GM06990 (cell line): ENCODE measurements around the gene SSBP3.

Experiments
- DNase-seq: peaks from one replicate; pipeline ENCODE4 v3.0.0-alpha.2; 2011; ENCODE audit not compliant: insufficient read length; ENCODE audit errors: extremely low read depth
- H3K27me3 ChIP-seq: replicated peaks from 2 replicates; pipeline ENCODE4 v1.6.0; 2011; ENCODE audit warnings: low read length; ENCODE audit not compliant: control insufficient read depth, insufficient read depth
- H3K36me3 ChIP-seq: 2 replicates; pipeline ENCODE4 v1.5.1; 2011; ENCODE audit warnings: low read length; ENCODE audit not compliant: control insufficient read depth, insufficient read depth
- H3K4me3 ChIP-seq: replicated peaks from 2 replicates; pipeline ENCODE4 v1.5.1; 2011; ENCODE audit warnings: low read depth, mild to moderate bottlenecking, control low read depth, low read length
- CTCF ChIP-seq: IDR thresholded peaks from 2 replicates; pipeline ENCODE4 v1.5.1; 2011; ENCODE audit warnings: low read length, control low read depth, mild to moderate bottlenecking, inconsistent platforms; ENCODE audit not compliant: insufficient read depth, poor library complexity, severe bottlenecking

The SSBP3 gene

GRCh38 chr1:54415991-54416390 lies 9.8 kb upstream of the SSBP3 start:
- no peak for TF ChIP-seq CTCF
- H3K4me3 ChIP-seq, result no peak overlapping the region
- no peaks in the 10 kb centered on the region; the same call in 1 of the 2 replicates for H3K27me3 ChIP-seq
- H3K36me3 ChIP-seq, result no peaks in the 10 kb centered on the region
- DNase-seq, result no peak

GRCh38 chr1:54415533-54415932 lies 9.3 kb upstream of the SSBP3 start:
- no peaks in the 10 kb centered on the region; the same call in 1 of the 2 replicates for H3K27me3 ChIP-seq
- no peak overlapping the region for H3K4me3 ChIP-seq
- no peaks in the 10 kb centered on the region for H3K36me3 ChIP-seq
- no peak for TF ChIP-seq CTCF
- DNase-seq, result no peak

GRCh38 chr1:54413732-54414131 lies 7.5 kb upstream of the SSBP3 start:
- H3K36me3 ChIP-seq, result no peaks in the 10 kb centered on the region
- H3K4me3 ChIP-seq, result no peak overlapping the region
- no peak for TF ChIP-seq CTCF
- no peak for DNase-seq
- H3K27me3 ChIP-seq, result no peaks in the 10 kb centered on the region; the same call in 1 of the 2 replicates

GRCh38 chr1:54413295-54413694 lies 7.1 kb upstream of the SSBP3 start:
- no peaks in the 10 kb centered on the region for H3K36me3 ChIP-seq
- H3K27me3 ChIP-seq, result no peaks in the 10 kb centered on the region; the same call in 1 of the 2 replicates
- H3K4me3 ChIP-seq, result no peak overlapping the region
- no peak for TF ChIP-seq CTCF
- DNase-seq, result no peak

- Histone ChIP-seq H3K36me3 (no peaks in the 10 kb centered on the region), H3K27me3 (no peaks in the 10 kb centered on the region; the same call in 1 of the 2 replicates), H3K4me3 (no peak overlapping the region)
Measured at GRCh38 chr1:54410359-54410758, 4.2 kb upstream of the SSBP3 start.

More at GRCh38 chr1:54410359-54410758, 4.2 kb upstream of the SSBP3 start:
- TF ChIP-seq CTCF, result no peak
- DNase-seq, result no peak
